PC-3 (cell line): Measurements from ENCODE around the gene DDX39B. TPM values are rescaled to one million over a fixed set of nuclear protein-coding genes. Genes with fewer than 3 reads are reported as not detected.

Experiments used
- ATAC-seq: fragments of 200-7000 bp; cut with Tn5 transposase; 2 replicates; pipeline ENCODE4 v1.9.1; 2020; ENCODE audit warnings: mild to moderate bottlenecking, moderate library complexity
- BruUV-seq: library from RNA; stranded (reverse); fragments of 400-500 nt; replicated peaks from 2 replicates; lab custom pipeline; 2021; lab: Mats Ljungman, UMichigan
- CTCF ChIA-PET: fragments of 300-600 bp; sonication (Branson Sonifier 250); formaldehyde crosslinking; loops from one replicate; lab custom pipeline; 2022; ENCODE audit warnings: antibody characterized with exemption; lab: Charles Lee
- POLR2A ChIA-PET: fragments of 300-600 bp; sonication (Branson Sonifier 250); formaldehyde crosslinking; loops from one replicate; lab custom pipeline; 2022; ENCODE audit warnings: antibody characterized with exemption; ENCODE audit not compliant: unreplicated experiment; lab: Charles Lee
- DNase-seq: peaks from one replicate; pipeline ENCODE4 v3.0.0-alpha.2; 2015
- H2AFZ ChIP-seq: fragments of 300-600 bp; sonication (generic); 2 replicates; pipeline ENCODE4 v1.6.0; 2016; ENCODE audit warnings: antibody characterized with exemption, low read length
- H3F3A ChIP-seq: fragments of 300-600 bp; sonication (generic); one replicate; pipeline ENCODE4 v1.6.0; 2017; ENCODE audit warnings: antibody characterized with exemption, low read length, control low read depth, mild to moderate bottlenecking; ENCODE audit not compliant: unreplicated experiment
- H3K27ac ChIP-seq: fragments of 300-600 bp; sonication (generic); 2 replicates; pipeline ENCODE4 v1.5.1; 2016; ENCODE audit warnings: mild to moderate bottlenecking, low read length
- H3K27me3 ChIP-seq: fragments of 300-600 bp; sonication (generic); 2 replicates; pipeline ENCODE4 v1.6.1; 2016; ENCODE audit warnings: low read length, mixed read lengths
- H3K36me3 ChIP-seq: fragments of 300-600 bp; sonication (generic); 2 replicates; pipeline ENCODE4 v1.6.1; 2016; ENCODE audit warnings: low read depth, mixed run types, low read length, mixed read lengths
- H3K4me1 ChIP-seq: fragments of 300-600 bp; sonication (generic); 2 replicates; pipeline ENCODE4 v1.5.1; 2016; ENCODE audit warnings: low read length; ENCODE audit not compliant: insufficient read depth
- H3K4me2 ChIP-seq: fragments of 300-600 bp; sonication (generic); 2 replicates; pipeline ENCODE4 v1.6.0; 2016; ENCODE audit warnings: low read length
- H3K4me3 ChIP-seq: fragments of 300-600 bp; sonication (generic); 2 replicates; pipeline ENCODE4 v1.5.1; 2016; ENCODE audit warnings: mild to moderate bottlenecking, low read length, mixed read lengths
- H3K79me2 ChIP-seq: fragments of 300-600 bp; sonication (generic); 2 replicates; pipeline ENCODE4 v1.6.1; 2017; ENCODE audit warnings: low read length, mixed read lengths
- H3K9ac ChIP-seq: fragments of 300-600 bp; sonication (generic); 2 replicates; pipeline ENCODE4 v1.6.0; 2016; ENCODE audit warnings: mild to moderate bottlenecking, low read length
- H3K9me2 ChIP-seq: fragments of 300-600 bp; sonication (generic); replicated peaks from 2 replicates; pipeline ENCODE4 v1.6.1; 2016; ENCODE audit warnings: mixed run types, low read length, mixed read lengths
- H3K9me3 ChIP-seq: fragments of 300-600 bp; sonication (generic); 2 replicates; pipeline ENCODE4 v1.6.1; 2016; ENCODE audit warnings: low read length, mixed read lengths
- H4K20me1 ChIP-seq: fragments of 300-600 bp; sonication (generic); 2 replicates; pipeline ENCODE4 v1.6.1; 2016; ENCODE audit warnings: low read length, mixed read lengths
- CTCF ChIP-seq: fragments of 300-600 bp; sonication (generic); conservative IDR thresholded peaks from 2 replicates; pipeline ENCODE4 v1.5.1; 2017; ENCODE audit warnings: antibody characterized with exemption, low read depth, mild to moderate bottlenecking, low read length
- EZH2 ChIP-seq: fragments of 300-600 bp; sonication (generic); IDR thresholded peaks from one replicate; pipeline ENCODE4 v1.6.1; 2017; ENCODE audit warnings: antibody characterized with exemption, mild to moderate bottlenecking, low read length; ENCODE audit not compliant: unreplicated experiment
- EZH2phosphoT487 ChIP-seq: fragments of 300-600 bp; sonication (generic); IDR thresholded peaks from 2 replicates; pipeline ENCODE4 v1.6.1; 2018; ENCODE audit warnings: mild to moderate bottlenecking, antibody characterized with exemption, low read length, borderline replicate concordance
- intact Hi-C: fragments of 100-400 bp; cut with micrococcal nuclease; formaldehyde crosslinking; loops from 2 replicates; pipeline ENCODE4 v1.9.0; 2023
- total RNA-seq: library from RNA; depleted of rRNA; stranded (reverse); fragments of >200 nt; gene quantifications from 2 replicates; pipeline ENCODE4 v1.2.3, GENCODE V29; 2014

DDX39B gene
- total RNA-seq, 1 experiment from 2014 or later: 465 TPM

- ChIA-PET POLR2A (interaction anchor here (0.6 to 0.7 kb wide), 2 partner anchors 85 to 1427 kb away, joined by 3 read pairs; no protein-coding TSS in a partner anchor), CTCF (interaction anchor here (0.6 to 2.1 kb wide), 3 partner anchors 51 to 278 kb away, joined by 3 to 9 read pairs (median 4); no protein-coding TSS in a partner anchor)
- Histone ChIP-seq H3K9ac (peak within 1 kb of the TSS; percentile 97), H3K27ac (peak within 1 kb of the TSS; percentile 41), H3K4me3 (peak within 1 kb of the TSS; percentile 76), H3F3A (no peaks in the 10 kb centered on the region), H2AFZ (peak within 1 kb of the TSS; percentile 82), H3K9me2 (no peaks in the 10 kb centered on the region), H3K36me3 (peaks cover 8% of the 10 kb centered on the region; the same call in 1 of the 2 replicates), H3K4me2 (peak within 1 kb of the TSS; percentile 96), H3K79me2 (peaks cover 33% of the 10 kb centered on the region), H3K9me3 (no peaks in the 10 kb centered on the region), H3K4me1 (peaks cover 20% of the 10 kb centered on the region), H4K20me1 (no peaks in the 10 kb centered on the region), H3K27me3 (no peaks in the 10 kb centered on the region)
- no TSS peak for BruUV-seq
- peak; percentile 81 for ATAC-seq
- TF ChIP-seq EZH2phosphoT487 (no peak), CTCF (no peak), EZH2 (no peak)
- peak; percentile 95 for DNase-seq
- intact Hi-C loops: loop anchor here (1.0 to 5.0 kb wide), 3 partner anchors 51 to 120 kb away; partner anchors contain the start of genes CSNK2B and LY6G5B
Observed at GRCh38 chr6:31546958-31547726, 5.3 kb upstream of the DDX39B start, which contains the start of gene NFKBIL1. Gene NFKBIL1 (plus strand): TSS chr6:31547608. CDS start chr6:31547695, 87 bp downstream.

- peak within 1 kb of the TSS; percentile 96 for H3K4me2 ChIP-seq
- peak within 1 kb of the TSS; percentile 82 for H2AFZ ChIP-seq
- BruUV-seq: no TSS peak
- peaks cover 37% of the 10 kb centered on the region for H3K79me2 ChIP-seq
- no peaks in the 10 kb centered on the region for H3K27me3 ChIP-seq
- H3K9me2 ChIP-seq: no peaks in the 10 kb centered on the region
- no peaks in the 10 kb centered on the region for H3K9me3 ChIP-seq
- CTCF ChIA-PET: interaction anchor here (0.5 to 2.1 kb wide), 3 partner anchors 49 to 63 kb away, joined by 3 to 9 read pairs (median 6); no protein-coding TSS in a partner anchor
- peak within 1 kb of the TSS; percentile 41; the same call in 1 of the 2 replicates for H3K27ac ChIP-seq
- TF ChIP-seq CTCF (peak; percentile 97), EZH2phosphoT487 (no peak)
- H4K20me1 ChIP-seq: no peaks in the 10 kb centered on the region
- DNase-seq (peak; percentile 96), ATAC-seq (peak; percentile 72)
- POLR2A ChIA-PET: no interaction called here
- intact Hi-C loops: loop anchor here (1.0 to 5.0 kb wide), 3 partner anchors 52 to 121 kb away; partner anchors contain the start of genes CSNK2B and LY6G5B
- peak within 1 kb of the TSS; percentile 97 for H3K9ac ChIP-seq
- no peaks in the 10 kb centered on the region for H3F3A ChIP-seq
- H3K4me1 ChIP-seq: peaks cover 20% of the 10 kb centered on the region
- H3K36me3 ChIP-seq: peaks cover 8% of the 10 kb centered on the region; the same call in 1 of the 2 replicates
- peak within 1 kb of the TSS; percentile 76 for H3K4me3 ChIP-seq
Observed at GRCh38 chr6:31546339-31546957, 4.6 kb upstream of the DDX39B start, which contains the start of gene ATP6V1G2. Gene ATP6V1G2 (minus strand): TSS chr6:31546608. CDS start chr6:31546559, 49 bp downstream.
